Right forelimb (tissue), 1 donor: ENCODE results near the gene C22orf31.

Experiments used
- DNase-seq: peaks from one replicate; pipeline ENCODE4 v3.0.0-alpha.2; 2018

C22orf31 gene

DNA sequence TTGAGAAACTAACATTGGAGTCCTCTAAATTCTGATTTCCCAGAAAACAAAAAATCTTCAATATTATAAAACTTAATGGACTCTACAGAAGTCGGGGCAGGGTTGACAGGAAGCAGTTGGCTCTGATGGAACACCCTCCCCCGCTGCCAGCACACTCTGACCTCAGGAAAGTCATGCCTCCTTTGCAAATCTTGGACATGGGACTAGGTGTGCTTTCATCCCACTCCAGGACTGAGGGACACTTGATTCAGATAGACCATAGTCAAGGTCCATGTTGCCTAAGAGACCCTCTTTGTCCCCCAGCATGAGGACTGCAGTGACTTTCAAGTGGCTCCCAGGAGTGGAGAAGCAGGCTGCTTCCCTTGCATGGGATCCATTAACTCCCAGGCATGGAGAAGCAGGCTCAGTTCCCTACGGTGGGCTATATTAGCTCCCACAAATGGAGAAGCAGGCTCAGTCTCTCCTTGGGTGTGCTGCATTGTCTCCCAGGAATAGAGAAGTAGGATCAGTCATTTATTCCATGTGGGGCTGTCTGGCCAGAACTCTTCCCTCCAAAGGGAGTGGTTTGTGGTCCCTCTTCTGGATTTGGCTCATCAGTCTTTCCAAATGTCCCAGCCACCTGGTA is 38.3 kb downstream of the C22orf31 start:
- no peak for DNase-seq

DNA sequence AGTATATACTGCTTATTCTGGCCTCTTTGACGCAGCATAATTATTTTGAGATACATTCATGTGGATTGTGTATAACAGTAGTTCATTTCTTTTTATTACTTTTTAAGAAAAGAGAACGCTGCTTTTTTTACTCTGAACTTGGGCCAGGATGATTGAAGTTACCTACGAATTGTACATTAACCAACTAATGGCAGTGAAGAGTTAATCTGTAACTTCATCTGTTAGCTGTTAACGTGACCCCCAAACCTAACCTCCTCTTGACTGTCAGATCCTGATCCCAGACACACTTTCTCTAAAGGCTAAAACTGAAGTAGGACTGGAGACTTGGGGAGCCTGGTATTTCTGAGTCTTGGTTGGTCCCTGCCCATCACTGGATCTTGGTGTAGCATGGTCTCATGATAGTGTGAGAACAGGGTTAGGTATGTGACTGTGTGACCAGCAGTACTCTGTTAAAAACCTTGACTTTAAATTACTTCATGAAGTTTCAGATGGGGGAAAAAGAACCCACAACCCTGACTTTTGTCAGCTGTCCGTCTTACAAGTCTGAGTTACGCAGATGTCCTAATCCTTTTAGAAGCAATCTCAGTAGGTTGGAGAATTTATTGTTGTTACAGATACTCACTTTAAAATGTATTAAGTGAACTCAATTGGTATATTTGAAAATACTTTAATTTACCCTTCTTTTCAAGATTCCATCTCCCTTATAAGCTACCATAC is 39.4 kb downstream of the C22orf31 start:
- DNase-seq, result no peak

DNA sequence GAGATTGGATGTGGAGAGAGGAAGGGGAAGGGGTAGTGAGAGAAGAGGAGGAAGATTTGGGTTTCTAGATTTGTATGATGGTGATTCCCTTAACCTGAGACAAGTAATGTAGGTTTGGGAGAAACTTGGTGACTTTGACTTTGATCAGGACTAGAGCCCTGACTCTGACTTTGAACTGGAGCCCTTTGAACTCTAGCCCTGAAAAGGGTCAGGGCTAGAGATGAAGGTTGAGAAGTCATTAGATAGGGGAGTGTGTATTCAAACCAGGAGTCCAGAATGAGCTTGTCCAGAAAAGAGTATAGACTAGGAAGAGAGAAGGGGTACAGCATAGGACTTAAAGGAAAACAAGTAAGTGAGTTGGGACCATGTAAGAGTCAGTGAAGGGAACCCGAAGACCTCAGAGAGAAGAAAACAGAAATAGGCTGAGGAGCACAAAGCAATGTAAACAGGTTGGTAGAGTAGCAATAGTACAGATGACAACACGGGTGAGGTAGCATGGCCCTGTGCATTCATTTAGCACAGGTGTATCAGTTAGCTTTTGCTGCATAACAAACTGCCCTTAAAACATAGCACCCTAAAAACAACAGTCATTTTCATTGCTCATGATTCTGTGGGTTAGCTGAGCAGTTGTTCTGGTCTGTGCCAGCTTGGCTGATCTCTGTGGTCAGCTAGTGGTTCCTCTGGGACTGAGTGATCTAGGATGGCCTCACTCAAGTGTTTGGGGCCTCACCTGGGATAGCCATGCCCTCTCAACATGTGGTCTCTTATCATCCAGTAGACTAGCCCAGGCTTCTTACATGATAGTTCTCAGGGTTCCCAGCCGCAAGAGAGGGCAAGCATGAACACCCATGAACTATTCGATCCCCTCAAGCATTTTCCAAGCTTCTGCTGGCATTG is 43.1 kb downstream of the C22orf31 start:
- no peak for DNase-seq

DNA sequence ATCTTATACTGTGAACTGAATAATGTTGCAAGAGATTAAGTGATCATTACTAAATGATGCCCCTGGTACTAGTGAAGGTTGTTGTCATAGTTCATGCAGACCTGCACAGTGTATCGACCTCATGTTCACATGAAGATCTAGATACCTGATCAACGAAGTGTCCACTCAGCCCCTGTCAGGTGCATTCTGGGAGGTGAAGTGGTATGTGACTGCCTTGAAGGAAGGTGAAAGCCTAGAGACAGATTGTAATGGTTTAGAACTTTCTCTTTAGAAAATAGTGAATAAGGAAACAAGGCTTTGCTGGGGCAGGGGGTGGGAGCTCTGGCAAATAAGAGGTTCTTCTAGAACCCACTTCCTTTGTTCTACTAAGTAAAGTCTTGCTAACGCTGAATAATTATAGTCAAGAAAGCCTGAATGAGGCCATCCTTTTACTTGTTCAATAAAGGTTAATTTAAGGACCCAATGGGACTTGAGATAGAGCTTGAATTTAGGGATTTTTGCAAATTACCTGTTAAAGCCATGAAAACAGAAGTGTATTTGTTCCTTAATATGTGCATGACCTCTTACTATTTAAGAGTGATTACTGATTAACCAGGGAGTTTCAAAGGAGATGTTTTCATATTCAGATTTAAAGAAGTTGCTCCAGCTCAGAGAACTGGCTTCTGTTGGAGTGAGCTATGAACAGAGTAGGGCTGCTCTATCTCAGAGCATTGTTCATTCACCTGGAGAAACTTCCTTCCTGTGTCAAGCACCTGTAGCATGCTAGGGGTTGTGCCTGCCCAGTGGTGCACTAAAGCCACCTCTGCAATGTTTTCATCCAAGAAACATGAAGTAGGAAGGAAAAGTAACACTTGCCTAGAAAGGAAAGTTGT is 45.3 kb downstream of the C22orf31 start:
- no peak for DNase-seq

DNA sequence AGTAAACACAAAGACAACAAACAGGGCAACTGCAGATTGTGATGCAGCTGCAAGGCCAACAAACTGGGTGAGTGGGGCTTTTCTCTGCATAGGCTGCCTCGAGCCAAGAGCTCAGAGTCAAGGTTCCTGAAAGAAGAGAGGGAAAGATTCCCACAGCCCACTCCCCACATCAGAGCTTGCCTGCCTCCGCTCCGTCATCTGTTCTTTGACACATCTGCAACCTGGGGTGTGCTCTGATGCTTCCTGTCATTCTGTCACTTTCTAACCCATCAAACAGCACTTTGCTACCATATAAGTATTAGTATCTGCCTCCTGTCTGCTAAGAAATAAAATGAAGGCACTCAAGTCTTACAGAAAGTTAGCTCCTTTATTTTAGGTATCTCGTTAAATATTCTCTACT is 46.9 kb downstream of the C22orf31 start:
- no peak for DNase-seq

DNA sequence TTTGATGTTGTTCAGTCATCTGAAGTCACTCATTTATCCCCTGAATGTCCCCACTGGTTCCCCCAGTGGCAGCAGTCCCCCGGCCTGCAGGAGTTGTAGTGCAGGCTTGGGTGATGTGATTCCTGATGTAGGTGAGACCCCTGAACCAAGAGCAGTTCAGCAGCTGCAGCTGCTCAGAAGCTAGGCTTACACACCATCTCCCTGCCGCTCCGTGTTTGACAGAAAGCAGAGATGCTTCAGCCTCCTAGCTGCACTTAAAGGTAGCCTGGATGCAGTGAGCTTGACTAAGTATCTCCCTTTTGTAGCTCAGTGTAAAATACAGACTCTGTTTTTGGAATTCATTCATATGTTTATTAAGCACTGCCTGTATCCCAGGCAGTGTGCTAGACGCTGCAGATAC is 47.3 kb downstream of the C22orf31 start:
- no peak for DNase-seq

DNA sequence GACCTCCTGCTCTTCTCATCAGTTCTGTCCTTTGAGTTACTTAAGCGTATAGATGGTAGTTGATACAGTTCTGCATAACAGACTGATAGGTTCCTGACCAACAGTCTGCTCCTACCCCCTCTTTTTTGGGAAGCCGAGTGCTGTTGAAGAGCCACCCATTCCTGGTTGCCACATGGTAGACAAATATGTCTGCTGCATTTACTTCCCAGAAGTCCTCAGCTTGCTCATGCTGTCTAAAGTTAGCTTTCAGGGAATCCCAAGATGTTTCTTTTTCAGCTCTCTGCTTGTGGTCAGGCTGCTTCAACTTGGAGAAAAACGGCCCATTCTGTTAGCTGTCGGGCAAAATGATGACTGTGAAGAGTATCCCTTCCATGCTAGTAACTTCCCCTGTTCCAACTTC is 48.7 kb downstream of the C22orf31 start:
- DNase-seq, result no peak

DNA sequence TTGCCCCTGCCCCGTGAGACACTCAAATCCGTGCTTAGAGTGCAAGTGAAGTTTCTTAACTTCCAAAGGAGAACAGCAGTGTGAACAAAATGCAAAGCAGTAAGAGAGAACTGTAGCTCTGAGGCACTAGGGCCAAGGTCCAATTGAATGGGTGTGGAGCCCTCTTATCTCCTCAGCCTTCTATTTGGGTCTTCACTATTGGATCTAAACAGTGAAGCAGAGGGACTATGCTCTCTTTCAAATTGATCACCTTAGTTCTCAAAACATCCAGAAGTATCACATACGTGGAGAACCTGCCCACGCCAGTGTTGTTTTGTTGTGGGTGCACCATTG is 49.6 kb downstream of the C22orf31 start:
- no peak for DNase-seq

DNA sequence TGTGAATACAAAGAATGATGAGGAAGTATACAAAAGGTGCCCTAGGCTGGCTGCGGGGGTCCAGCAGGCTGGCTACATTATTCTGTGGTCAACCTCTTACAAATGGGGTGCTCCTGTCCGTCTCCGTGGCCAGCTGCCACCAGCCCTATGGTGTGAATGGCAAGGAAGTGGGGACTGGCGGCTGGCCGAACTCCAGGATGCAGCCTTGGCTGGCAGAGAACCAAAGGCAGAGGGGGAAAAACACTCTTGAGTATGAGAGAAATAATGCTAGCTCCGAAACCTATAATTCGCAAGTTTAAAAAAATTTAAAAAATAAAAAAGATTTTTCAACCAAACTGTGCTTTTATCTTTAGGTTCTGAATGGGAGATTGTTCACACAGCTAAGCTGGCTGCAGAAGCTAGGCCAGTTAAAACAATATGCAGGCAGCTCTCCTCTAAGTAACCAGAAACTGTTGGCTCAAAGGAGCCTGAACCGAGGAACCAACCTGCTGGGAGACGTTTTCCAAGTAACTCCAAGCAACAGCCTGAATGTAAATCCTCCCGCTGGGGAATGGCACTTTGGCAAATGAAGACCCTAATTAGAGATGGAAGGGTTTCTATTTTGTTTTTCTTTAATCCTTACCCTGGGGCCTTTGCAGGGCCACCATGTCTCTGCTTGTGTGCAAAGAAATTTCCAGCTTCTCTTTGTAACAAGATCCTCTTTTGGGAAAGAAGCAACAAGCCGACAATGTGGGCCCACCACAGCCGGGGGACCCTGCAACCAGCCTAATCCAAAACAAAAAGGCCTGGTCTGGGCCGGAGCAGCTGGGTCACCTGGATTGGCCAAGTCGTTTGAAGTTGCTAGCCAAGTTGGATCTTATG is 50.2 kb downstream of the C22orf31 start:
- no peak for DNase-seq

DNA sequence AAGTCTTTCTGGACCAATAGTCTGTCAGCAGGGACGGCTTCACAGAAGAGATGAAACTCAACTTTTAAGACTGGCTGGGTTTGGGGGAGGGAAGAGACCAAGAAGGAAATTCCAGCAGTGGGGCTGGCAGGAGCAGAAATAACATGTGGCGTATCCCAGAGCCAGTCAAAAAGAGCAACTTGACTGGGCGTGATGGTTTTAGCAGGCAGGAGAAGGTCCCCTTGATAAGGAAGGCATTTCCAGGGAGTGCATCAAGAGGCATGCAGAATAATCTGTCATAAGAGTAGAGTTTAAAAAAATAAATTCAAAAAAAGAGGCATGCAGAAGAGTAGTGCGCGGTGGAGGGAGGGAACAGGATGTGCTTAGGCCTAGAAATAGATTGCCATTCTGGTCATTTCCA is 52.5 kb downstream of the C22orf31 start:
- no peak for DNase-seq
